ENCODE data around the gene CCNYL1.

DNA sequence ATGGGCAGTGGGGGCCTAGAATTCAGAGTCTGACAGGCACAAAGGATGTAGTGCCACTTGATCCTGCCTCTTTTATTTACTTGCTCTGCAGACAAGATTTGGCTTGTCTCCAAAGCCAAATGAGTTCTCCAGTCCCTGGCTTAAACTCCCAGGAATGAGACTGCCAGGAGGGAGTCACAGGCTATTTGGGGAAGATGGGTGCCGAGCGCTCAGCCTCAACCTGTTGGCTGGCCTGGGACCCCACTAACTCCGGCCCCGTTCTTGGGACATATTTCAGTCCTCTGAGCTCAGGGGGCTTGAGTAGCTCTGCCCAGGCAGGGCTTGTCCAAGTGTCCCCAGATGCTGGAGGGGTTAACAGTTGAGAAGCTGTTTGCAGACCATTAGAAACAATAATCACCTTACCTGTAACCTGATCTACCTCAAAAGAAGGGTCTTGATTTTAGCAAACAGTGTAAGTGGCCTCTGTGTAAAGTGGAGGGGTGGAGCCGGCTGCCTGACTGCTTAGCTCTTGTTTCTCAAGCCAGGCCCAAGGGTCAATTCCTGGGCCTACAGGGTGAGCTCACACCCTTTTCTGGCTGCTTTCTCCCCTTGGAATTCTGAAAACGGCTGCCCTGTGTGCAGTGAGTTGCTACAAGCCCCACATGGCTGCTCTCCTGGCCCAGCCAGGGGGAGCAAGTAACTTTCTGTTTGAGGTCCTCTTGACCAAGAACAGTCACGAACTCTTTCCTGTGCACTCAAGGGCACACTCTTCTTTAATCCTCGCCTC lies 85.3 kb downstream of the CCNYL1 start:
- TF ChIP-seq, protein P1, sequence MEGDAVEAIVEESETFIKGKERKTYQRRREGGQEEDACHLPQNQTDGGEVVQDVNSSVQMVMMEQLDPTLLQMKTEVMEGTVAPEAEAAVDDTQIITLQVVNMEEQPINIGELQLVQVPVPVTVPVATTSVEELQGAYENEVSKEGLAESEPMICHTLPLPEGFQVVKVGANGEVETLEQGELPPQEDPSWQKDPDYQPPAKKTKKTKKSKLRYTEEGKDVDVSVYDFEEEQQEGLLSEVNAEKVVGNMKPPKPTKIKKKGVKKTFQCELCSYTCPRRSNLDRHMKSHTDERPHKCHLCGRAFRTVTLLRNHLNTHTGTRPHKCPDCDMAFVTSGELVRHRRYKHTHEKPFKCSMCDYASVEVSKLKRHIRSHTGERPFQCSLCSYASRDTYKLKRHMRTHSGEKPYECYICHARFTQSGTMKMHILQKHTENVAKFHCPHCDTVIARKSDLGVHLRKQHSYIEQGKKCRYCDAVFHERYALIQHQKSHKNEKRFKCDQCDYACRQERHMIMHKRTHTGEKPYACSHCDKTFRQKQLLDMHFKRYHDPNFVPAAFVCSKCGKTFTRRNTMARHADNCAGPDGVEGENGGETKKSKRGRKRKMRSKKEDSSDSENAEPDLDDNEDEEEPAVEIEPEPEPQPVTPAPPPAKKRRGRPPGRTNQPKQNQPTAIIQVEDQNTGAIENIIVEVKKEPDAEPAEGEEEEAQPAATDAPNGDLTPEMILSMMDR (IDR thresholded peaks at IDR 0.05) = no peak
- no peak for TF ChIP-seq ZFX (IDR thresholded peaks at IDR 0.05; ENCODE audit: borderline replicate concordance)

Measured in 22Rv1 (cell line).